Vagina (tissue), 2 donors: Measurements from ENCODE around the gene HIRA. TPM values are rescaled to one million over a fixed set of nuclear protein-coding genes. Genes with fewer than 3 reads are reported as not detected.

Experiments used
- DNase-seq, 2 donors: peaks; one replicate each; pipeline ENCODE4 v3.0.0-alpha.2; 2017; ENCODE audit errors: extremely low spot score in 2 of 2
- H3K27ac ChIP-seq: fragments of 200-600 bp; sonication (generic); one replicate; pipeline ENCODE4 v1.5.1; 2019
- H3K27me3 ChIP-seq: fragments of 200-600 bp; sonication (generic); one replicate; pipeline ENCODE4 v1.5.1; 2019
- H3K36me3 ChIP-seq, 2 donors: fragments of 200-600 bp; sonication (generic); one replicate each; pipeline ENCODE4 v1.5.1; 2017 to 2019
- H3K4me1 ChIP-seq: fragments of 200-600 bp; sonication (generic); one replicate; pipeline ENCODE4 v1.5.1; 2019
- H3K4me3 ChIP-seq, 2 donors: fragments of 200-600 bp; sonication (generic); 1 replicate in 1 of 2; 2 replicates in 1 of 2; pipeline ENCODE4 v1.5.1; 2016 to 2019
- H3K9me3 ChIP-seq: fragments of 200-600 bp; sonication (generic); one replicate; pipeline ENCODE4 v1.5.1; 2019
- CTCF ChIP-seq, 3 experiments: fragments of 450-650 bp in 2 of 3; fragments of 200-600 bp in 1 of 3; sonication (generic) in 1 of 3; IDR thresholded peaks; one replicate each; pipeline ENCODE4 v1.5.1; 2017 to 2019; ENCODE audit warnings: antibody characterized with exemption in 3 of 3, mild to moderate bottlenecking in 2 of 3, moderate library complexity in 2 of 3
- POLR2A ChIP-seq, 2 donors: fragments of 450-650 bp; IDR thresholded peaks; one replicate each; pipeline ENCODE4 v1.6.1; 2017; ENCODE audit warnings: antibody characterized with exemption in 2 of 2, mild to moderate bottlenecking in 2 of 2, moderate library complexity in 2 of 2
- POLR2AphosphoS5 ChIP-seq, 2 donors: sonication (generic); formaldehyde crosslinking; IDR thresholded peaks; one replicate each; pipeline ENCODE4 v1.9.0; 2017; ENCODE audit warnings: antibody characterized with exemption in 2 of 2, mild to moderate bottlenecking in 2 of 2, low read depth in 1 of 2; ENCODE audit not compliant: insufficient read depth in 1 of 2
- intact Hi-C: fragments of 100-400 bp; cut with DNase I; formaldehyde crosslinking; loops from one replicate; pipeline ENCODE4 v1.15.1; 2023
- total RNA-seq: library from RNA; depleted of rRNA; stranded (reverse); fragments of >200 nt; gene quantifications from one replicate; pipeline ENCODE4 v1.2.3, GENCODE V29; 2016

HIRA gene
- total RNA-seq, 1 donor from 2014 or later = 13.5 TPM

DNA sequence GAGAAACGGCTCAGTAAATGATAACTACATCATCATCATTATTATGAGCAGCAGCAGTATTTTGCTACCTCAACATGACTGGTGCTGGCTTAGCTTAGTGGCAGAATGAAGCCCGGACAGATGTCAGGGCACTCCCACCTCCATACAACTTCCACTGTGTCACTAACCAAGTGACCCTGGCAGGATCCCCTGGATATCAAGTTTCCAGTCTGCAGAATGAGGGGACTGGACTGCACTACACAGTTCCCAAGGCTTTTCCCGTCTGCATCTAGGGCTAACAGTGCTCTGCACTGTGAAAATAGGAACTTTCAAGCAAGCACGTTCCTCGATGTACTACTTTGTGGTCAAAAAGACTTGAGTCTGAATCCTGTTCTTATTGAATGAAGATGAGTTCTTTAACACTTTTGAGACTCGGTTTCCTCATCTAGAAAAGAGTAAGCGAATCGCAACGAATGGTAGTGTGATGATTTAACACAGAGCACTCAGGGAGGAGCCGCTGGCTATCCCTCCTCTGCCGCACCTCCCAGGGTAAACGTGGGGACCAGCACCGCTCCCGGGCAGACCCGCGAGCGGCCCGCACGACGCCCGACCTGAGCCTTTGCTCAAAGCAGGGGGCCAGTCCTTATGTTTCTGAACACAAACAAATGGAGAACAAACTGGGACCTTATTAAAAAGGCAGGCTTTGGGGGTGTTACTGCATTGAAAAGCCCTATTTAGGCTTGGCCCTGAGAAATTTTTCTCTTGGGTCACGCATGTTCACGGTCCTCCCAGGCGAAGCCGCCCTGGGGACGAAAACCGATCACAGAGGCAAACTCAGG lies 140.9 kb downstream of the HIRA start:
- intact Hi-C loops = no loop called here

DNA sequence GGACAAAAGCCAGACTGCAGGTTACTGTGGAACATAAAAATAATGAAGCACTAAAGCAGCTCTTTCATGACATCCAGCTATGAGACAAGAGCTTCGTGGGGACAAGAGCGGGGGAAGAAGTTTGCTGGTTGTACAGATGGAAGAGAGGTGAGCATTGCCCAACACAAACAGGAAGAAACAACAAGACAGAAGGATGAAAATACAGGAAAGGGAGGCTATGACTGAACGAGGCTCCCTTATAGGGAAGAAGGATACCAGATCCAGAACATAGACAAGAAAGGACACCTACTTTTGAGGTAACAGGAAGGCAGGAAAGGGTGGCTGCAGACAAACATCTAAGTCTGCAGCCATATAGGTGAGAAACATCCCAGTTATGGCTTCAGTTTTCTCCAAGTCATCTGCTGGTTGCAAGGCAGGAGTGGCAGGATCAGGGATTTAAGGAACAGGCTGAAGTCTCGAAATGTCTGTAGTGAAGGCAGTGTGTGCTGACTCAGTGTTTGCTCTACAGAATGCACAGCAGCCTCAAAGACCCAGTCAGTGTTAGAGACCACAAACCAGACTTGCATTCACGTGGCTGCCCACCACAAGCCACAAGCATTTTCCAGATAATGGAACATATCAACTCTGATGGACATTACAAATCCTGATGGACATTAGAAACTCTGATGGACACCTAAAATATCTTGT lies 141.9 kb downstream of the HIRA start:
- Histone ChIP-seq H3K9me3 (no peaks in the 10 kb centered on the region), H3K27ac (no peak overlapping the region), H3K4me3 (no peak overlapping the region), H3K27me3 (no peaks in the 10 kb centered on the region), H3K36me3 (no peaks in the 10 kb centered on the region), H3K4me1 (peaks cover 27% of the 10 kb centered on the region)
- intact Hi-C loops = no loop called here
- TF ChIP-seq CTCF (IDR thresholded peaks at IDR 0.05) (no peak), POLR2AphosphoS5 (IDR thresholded peaks at IDR 0.05; ENCODE audit: insufficient read depth in 1 of 2, low read depth in 1 of 2) (no peak), POLR2A (IDR thresholded peaks at IDR 0.05) (no peak)
- no peak for DNase-seq

More for the DNA sequence above, 140.9 kb downstream of the HIRA start:
- TF ChIP-seq POLR2A (IDR thresholded peaks at IDR 0.05) (no peak), CTCF (IDR thresholded peaks at IDR 0.05) (no peak), POLR2AphosphoS5 (IDR thresholded peaks at IDR 0.05; ENCODE audit: insufficient read depth in 1 of 2, low read depth in 1 of 2) (no peak)
- H3K9me3 ChIP-seq = no peaks in the 10 kb centered on the region
- peak overlapping the region; percentile 79 for H3K27ac ChIP-seq
- no peak for DNase-seq
- no peaks in the 10 kb centered on the region for H3K36me3 ChIP-seq
- no peaks in the 10 kb centered on the region for H3K27me3 ChIP-seq
- H3K4me3 ChIP-seq = peak overlapping the region; percentile 90 to 99
- peaks cover 27% of the 10 kb centered on the region for H3K4me1 ChIP-seq

DNA sequence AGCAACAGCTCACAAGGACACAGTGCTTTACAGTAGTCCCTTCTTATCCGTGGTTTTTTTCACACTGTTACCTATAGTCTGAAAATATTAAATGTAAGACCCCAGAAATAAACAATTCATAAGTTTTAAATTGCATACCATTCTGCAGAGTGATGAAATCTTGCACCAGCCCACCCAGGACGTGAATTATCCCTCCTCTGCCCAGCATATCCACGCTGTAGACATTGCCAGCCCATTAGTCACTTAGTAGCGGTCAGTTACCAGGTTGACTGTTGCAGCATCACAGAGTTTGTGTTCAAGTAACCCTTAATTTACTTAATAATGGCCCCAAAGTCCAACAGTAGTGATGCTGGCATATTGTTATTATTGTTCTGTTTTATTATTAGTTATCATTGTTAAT lies 143.6 kb downstream of the HIRA start:
- DNase-seq = no peak
- peaks cover 27% of the 10 kb centered on the region for H3K4me1 ChIP-seq
- H3K36me3 ChIP-seq = no peaks in the 10 kb centered on the region
- H3K9me3 ChIP-seq = no peaks in the 10 kb centered on the region
- no peaks in the 10 kb centered on the region for H3K27me3 ChIP-seq
- no peak overlapping the region for H3K27ac ChIP-seq
- TF ChIP-seq CTCF (IDR thresholded peaks at IDR 0.05) (no peak), POLR2A (IDR thresholded peaks at IDR 0.05) (no peak)
- intact Hi-C loops = no loop called here
- H3K4me3 ChIP-seq = no peak overlapping the region

- no peak for DNase-seq
- H3K9me3 ChIP-seq = no peaks in the 10 kb centered on the region
- no peaks in the 10 kb centered on the region for H3K36me3 ChIP-seq
- no peak overlapping the region for H3K27ac ChIP-seq
- H3K4me1 ChIP-seq = peaks cover 21% of the 10 kb centered on the region
- TF ChIP-seq POLR2A (IDR thresholded peaks at IDR 0.05) = no peak
- TF ChIP-seq POLR2AphosphoS5 (IDR thresholded peaks at IDR 0.05; ENCODE audit: insufficient read depth in 1 of 2, low read depth in 1 of 2) = no peak
- no peak for TF ChIP-seq CTCF (IDR thresholded peaks at IDR 0.05)
- no peaks in the 10 kb centered on the region for H3K27me3 ChIP-seq
- H3K4me3 ChIP-seq = no peak overlapping the region
- intact Hi-C loops = no loop called here
Observed at GRCh38 chr22:19287076-19287707, 144.3 kb downstream of the HIRA start.
